HG03457 (cell line): ENCODE measurements around the gene SMCO2.

Experiments used
- ATAC-seq: cut with Tn5 transposase; IDR thresholded peaks from one replicate; pipeline ENCODE4 v1.9.1; 2021; ENCODE audit warnings: moderate number of reproducible peaks; ENCODE audit not compliant: unreplicated experiment

The SMCO2 gene

GRCh38 chr12:27549236-27549800, 102.8 kb downstream of the SMCO2 start:
- no peak for ATAC-seq

- ATAC-seq = no peak
These were observed 103.5 kb downstream of the SMCO2 start for GRCh38 chr12:27549801-27550652.

GRCh38 chr12:27550653-27550975, 104.1 kb downstream of the SMCO2 start:
- ATAC-seq = no peak

GRCh38 chr12:27551172-27551840, 104.8 kb downstream of the SMCO2 start:
- ATAC-seq = no peak
